ENCODE results near the gene ARAP2.

DNA sequence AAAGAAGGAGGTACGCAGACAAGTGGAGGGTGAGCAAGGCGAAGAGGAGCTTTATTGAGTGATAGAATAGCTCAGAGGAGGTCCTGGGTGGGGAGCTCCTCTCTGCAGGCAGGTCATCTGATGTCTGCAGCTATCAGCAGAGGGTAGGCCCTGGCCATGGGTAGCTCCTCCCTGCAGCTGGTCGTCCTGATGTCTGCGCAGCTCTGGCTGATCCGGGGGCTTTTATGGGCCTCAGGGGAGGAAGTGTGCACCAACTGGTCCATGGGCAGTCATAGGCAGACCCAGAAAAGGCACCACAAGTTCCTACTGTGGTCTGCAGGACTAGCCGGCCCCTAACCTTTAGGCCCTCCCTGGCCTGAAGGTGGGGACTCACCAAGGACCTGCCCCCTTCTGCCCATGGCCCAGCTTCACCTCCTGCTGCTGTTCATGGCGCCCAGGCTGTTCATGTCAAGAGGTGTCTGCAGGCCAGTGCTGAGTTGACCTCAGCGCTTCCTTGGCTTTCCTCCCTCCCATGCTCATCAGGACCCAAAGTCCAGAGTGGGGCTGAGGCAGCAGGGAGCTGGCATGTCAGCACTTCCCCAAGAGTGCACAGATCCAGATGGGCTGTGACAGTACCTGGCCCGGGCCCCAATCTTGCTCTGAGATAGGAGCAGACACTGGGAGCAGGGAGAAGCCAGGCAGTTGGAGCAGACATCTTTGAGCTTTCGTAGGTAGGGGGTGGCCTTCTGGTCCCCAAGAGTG lies 46.1 kb downstream of the ARAP2 start:
- TF ChIP-seq, protein P1, sequence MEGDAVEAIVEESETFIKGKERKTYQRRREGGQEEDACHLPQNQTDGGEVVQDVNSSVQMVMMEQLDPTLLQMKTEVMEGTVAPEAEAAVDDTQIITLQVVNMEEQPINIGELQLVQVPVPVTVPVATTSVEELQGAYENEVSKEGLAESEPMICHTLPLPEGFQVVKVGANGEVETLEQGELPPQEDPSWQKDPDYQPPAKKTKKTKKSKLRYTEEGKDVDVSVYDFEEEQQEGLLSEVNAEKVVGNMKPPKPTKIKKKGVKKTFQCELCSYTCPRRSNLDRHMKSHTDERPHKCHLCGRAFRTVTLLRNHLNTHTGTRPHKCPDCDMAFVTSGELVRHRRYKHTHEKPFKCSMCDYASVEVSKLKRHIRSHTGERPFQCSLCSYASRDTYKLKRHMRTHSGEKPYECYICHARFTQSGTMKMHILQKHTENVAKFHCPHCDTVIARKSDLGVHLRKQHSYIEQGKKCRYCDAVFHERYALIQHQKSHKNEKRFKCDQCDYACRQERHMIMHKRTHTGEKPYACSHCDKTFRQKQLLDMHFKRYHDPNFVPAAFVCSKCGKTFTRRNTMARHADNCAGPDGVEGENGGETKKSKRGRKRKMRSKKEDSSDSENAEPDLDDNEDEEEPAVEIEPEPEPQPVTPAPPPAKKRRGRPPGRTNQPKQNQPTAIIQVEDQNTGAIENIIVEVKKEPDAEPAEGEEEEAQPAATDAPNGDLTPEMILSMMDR (IDR thresholded peaks at IDR 0.05; ENCODE audit: extremely low read depth in 1 of 2, insufficient read depth in 1 of 2, low read depth in 1 of 2, low read length in 2 of 2): no peak
- TF ChIP-seq, protein P2, sequence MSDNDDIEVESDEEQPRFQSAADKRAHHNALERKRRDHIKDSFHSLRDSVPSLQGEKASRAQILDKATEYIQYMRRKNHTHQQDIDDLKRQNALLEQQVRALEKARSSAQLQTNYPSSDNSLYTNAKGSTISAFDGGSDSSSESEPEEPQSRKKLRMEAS (IDR thresholded peaks at IDR 0.05; ENCODE audit: insufficient read depth, insufficient read length): no peak
- TF ChIP-seq MYC (IDR thresholded peaks at IDR 0.05; ENCODE audit: low read depth, low read length): no peak
- TF ChIP-seq POLR2A (IDR thresholded peaks at IDR 0.05; ENCODE audit: low read depth, low read length): no peak
- no peak for TF ChIP-seq EZH2 (IDR thresholded peaks at IDR 0.05; ENCODE audit: borderline replicate concordance, low read depth, low read length, severe bottlenecking)
- TF ChIP-seq POLR2AphosphoS5 (IDR thresholded peaks at IDR 0.05; ENCODE audit: insufficient read depth, low read depth, low read length): no peak

All from endothelial cell of umbilical vein (primary cell).